ENCODE data around the gene TIMMDC1. TPM values are rescaled to one million over a fixed set of nuclear protein-coding genes. Genes with fewer than 3 reads are reported as not detected.

The TIMMDC1 gene
- total RNA-seq, 1 donor from 2014 or later, result 83.0 TPM

- Mint-ChIP-seq H3K27ac (ENCODE audit: unreplicated experiment) (no peak overlapping the region), H3K4me3 (ENCODE audit: unreplicated experiment) (no peak overlapping the region), H3K4me1 (ENCODE audit: unreplicated experiment) (no peaks in the 10 kb centered on the region), H3K9me3 (ENCODE audit: unreplicated experiment) (no peaks in the 10 kb centered on the region), H3K36me3 (ENCODE audit: low read depth, unreplicated experiment) (peaks cover 4% of the 10 kb centered on the region), H3K27me3 (ENCODE audit: unreplicated experiment) (peaks cover 2% of the 10 kb centered on the region)
- no peak for DNase-seq (ENCODE audit: low spot score)
- TF ChIP-seq CTCF (IDR thresholded peaks at IDR 0.05; ENCODE audit: unreplicated experiment), result no peak
These were observed 5.5 kb upstream of the TIMMDC1 start for GRCh38 chr3:119492810-119493209.

DNA sequence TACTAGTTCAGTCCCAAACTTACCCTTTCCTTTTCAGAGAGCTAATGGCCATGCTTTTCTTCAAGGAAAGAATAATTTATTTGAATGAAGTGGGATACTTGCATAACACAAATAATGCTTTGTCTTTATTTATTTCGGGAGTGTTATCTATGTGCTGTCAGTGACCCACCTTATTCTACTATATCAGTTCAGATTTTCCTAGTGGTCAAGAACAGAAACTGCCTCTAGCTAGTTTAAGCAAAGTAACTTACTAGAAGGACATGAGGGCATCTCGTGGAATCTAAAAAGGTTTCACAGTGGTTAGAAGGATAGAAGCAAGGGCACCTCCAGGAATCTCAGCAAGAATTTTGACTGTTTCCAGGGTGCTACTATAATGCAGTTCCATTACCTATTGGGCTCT lies 3.8 kb upstream of the TIMMDC1 start:
- no peak overlapping the region for H3K4me3 Mint-ChIP-seq (ENCODE audit: unreplicated experiment)
- H3K27ac Mint-ChIP-seq (ENCODE audit: unreplicated experiment), result no peak overlapping the region
- no peak for DNase-seq (ENCODE audit: low spot score)
- peaks cover 4% of the 10 kb centered on the region for H3K36me3 Mint-ChIP-seq (ENCODE audit: low read depth, unreplicated experiment)
- H3K27me3 Mint-ChIP-seq (ENCODE audit: unreplicated experiment), result peaks cover 5% of the 10 kb centered on the region
- H3K9me3 Mint-ChIP-seq (ENCODE audit: unreplicated experiment), result no peaks in the 10 kb centered on the region
- H3K4me1 Mint-ChIP-seq (ENCODE audit: unreplicated experiment), result peaks cover 2% of the 10 kb centered on the region
- peak; percentile 23 for TF ChIP-seq CTCF (IDR thresholded peaks at IDR 0.05; ENCODE audit: unreplicated experiment)

- DNase-seq (ENCODE audit: low spot score), result peak; percentile 18
- Mint-ChIP-seq H3K4me3 (ENCODE audit: unreplicated experiment) (peak overlapping the region; percentile 98), H3K9me3 (ENCODE audit: unreplicated experiment) (no peaks in the 10 kb centered on the region), H3K27me3 (ENCODE audit: unreplicated experiment) (peaks cover 5% of the 10 kb centered on the region), H3K36me3 (ENCODE audit: low read depth, unreplicated experiment) (no peaks in the 10 kb centered on the region), H3K4me1 (ENCODE audit: unreplicated experiment) (peaks cover 12% of the 10 kb centered on the region), H3K27ac (ENCODE audit: unreplicated experiment) (peak overlapping the region; percentile 94)
- no peak for TF ChIP-seq CTCF (IDR thresholded peaks at IDR 0.05; ENCODE audit: unreplicated experiment)
These were observed 544 bp upstream of the TIMMDC1 start for GRCh38 chr3:119497820-119498185.

GRCh38 chr3:119500265-119500664 lies 1.9 kb downstream of the TIMMDC1 start:
- no peak for TF ChIP-seq CTCF (IDR thresholded peaks at IDR 0.05; ENCODE audit: unreplicated experiment)
- peak overlapping the region; percentile 76 for H3K27ac Mint-ChIP-seq (ENCODE audit: unreplicated experiment)
- no peak for DNase-seq (ENCODE audit: low spot score)
- H3K4me1 Mint-ChIP-seq (ENCODE audit: unreplicated experiment), result peaks cover 15% of the 10 kb centered on the region
- H3K27me3 Mint-ChIP-seq (ENCODE audit: unreplicated experiment), result peaks cover 5% of the 10 kb centered on the region
- H3K4me3 Mint-ChIP-seq (ENCODE audit: unreplicated experiment), result peak overlapping the region; percentile 52
- H3K9me3 Mint-ChIP-seq (ENCODE audit: unreplicated experiment), result no peaks in the 10 kb centered on the region
- H3K36me3 Mint-ChIP-seq (ENCODE audit: low read depth, unreplicated experiment), result peaks cover 7% of the 10 kb centered on the region

- Mint-ChIP-seq H3K27me3 (ENCODE audit: unreplicated experiment) (peaks cover 5% of the 10 kb centered on the region), H3K27ac (ENCODE audit: unreplicated experiment) (peak overlapping the region; percentile 76)
These were observed 2.6 kb downstream of the TIMMDC1 start for GRCh38 chr3:119500901-119501300.

More at GRCh38 chr3:119500901-119501300, 2.6 kb downstream of the TIMMDC1 start:
- H3K4me3 Mint-ChIP-seq (ENCODE audit: unreplicated experiment), result no peak overlapping the region
- no peak for TF ChIP-seq CTCF (IDR thresholded peaks at IDR 0.05; ENCODE audit: unreplicated experiment)
- DNase-seq (ENCODE audit: low spot score), result no peak
- no peaks in the 10 kb centered on the region for H3K9me3 Mint-ChIP-seq (ENCODE audit: unreplicated experiment)
- peaks cover 15% of the 10 kb centered on the region for H3K4me1 Mint-ChIP-seq (ENCODE audit: unreplicated experiment)
- peaks cover 7% of the 10 kb centered on the region for H3K36me3 Mint-ChIP-seq (ENCODE audit: low read depth, unreplicated experiment)
